ENCODE results near the gene POLR3GL.

Gene POLR3GL

GRCh38 chr1:145986551-145986950, 22.1 kb downstream of the POLR3GL start:
- no peak overlapping the region for H3K4me3 ChIP-seq (ENCODE audit: low read depth, low read length)
- no peak for TF ChIP-seq CTCF (IDR thresholded peaks at IDR 0.05; ENCODE audit: low read depth, low read length)
- H3K36me3 ChIP-seq, result no peaks in the 10 kb centered on the region
- no peaks in the 10 kb centered on the region for H3K27me3 ChIP-seq (ENCODE audit: insufficient read depth, low read depth, severe bottlenecking)
- peak overlapping the region; percentile 46 for H3K27ac ChIP-seq
- H3K9me3 ChIP-seq (ENCODE audit: severe bottlenecking), result no peaks in the 10 kb centered on the region
- no peak for DNase-seq

GRCh38 chr1:145987926-145988325, 23.4 kb downstream of the POLR3GL start:
- H3K27ac ChIP-seq, result no peak overlapping the region
- no peaks in the 10 kb centered on the region for H3K27me3 ChIP-seq (ENCODE audit: insufficient read depth, low read depth, severe bottlenecking)
- no peaks in the 10 kb centered on the region for H3K9me3 ChIP-seq (ENCODE audit: severe bottlenecking)
- TF ChIP-seq CTCF (IDR thresholded peaks at IDR 0.05; ENCODE audit: low read depth, low read length), result no peak
- no peak for DNase-seq
- peaks cover 9% of the 10 kb centered on the region for H3K36me3 ChIP-seq
- no peak overlapping the region for H3K4me3 ChIP-seq (ENCODE audit: low read depth, low read length)

GRCh38 chr1:145988773-145989172, 24.3 kb downstream of the POLR3GL start:
- Histone ChIP-seq H3K27ac (no peak overlapping the region), H3K4me3 (ENCODE audit: low read depth, low read length) (no peak overlapping the region), H3K9me3 (ENCODE audit: severe bottlenecking) (no peaks in the 10 kb centered on the region), H3K27me3 (ENCODE audit: insufficient read depth, low read depth, severe bottlenecking) (no peaks in the 10 kb centered on the region), H3K36me3 (peaks cover 18% of the 10 kb centered on the region)
- no peak for DNase-seq
- TF ChIP-seq CTCF (IDR thresholded peaks at IDR 0.05; ENCODE audit: low read depth, low read length), result no peak

GRCh38 chr1:145990249-145990855, 25.9 kb downstream of the POLR3GL start:
- H3K36me3 ChIP-seq, result peaks cover 32% of the 10 kb centered on the region
- H3K9me3 ChIP-seq (ENCODE audit: severe bottlenecking), result no peaks in the 10 kb centered on the region
- DNase-seq, result no peak
- H3K27ac ChIP-seq, result no peak overlapping the region
- H3K4me3 ChIP-seq (ENCODE audit: low read depth, low read length), result no peak overlapping the region
- H3K27me3 ChIP-seq (ENCODE audit: insufficient read depth, low read depth, severe bottlenecking), result no peaks in the 10 kb centered on the region
- TF ChIP-seq CTCF (IDR thresholded peaks at IDR 0.05; ENCODE audit: low read depth, low read length), result 0 out of 2 replicates have a peak, but pooled peaks have one; percentile 2

GRCh38 chr1:145991735-145992412, 27.4 kb downstream of the POLR3GL start:
- Histone ChIP-seq H3K36me3 (peaks cover 35% of the 10 kb centered on the region), H3K27ac (no peak overlapping the region), H3K4me3 (ENCODE audit: low read depth, low read length) (no peak overlapping the region), H3K9me3 (ENCODE audit: severe bottlenecking) (no peaks in the 10 kb centered on the region), H3K27me3 (ENCODE audit: insufficient read depth, low read depth, severe bottlenecking) (no peaks in the 10 kb centered on the region)
- DNase-seq, result no peak
- TF ChIP-seq CTCF (IDR thresholded peaks at IDR 0.05; ENCODE audit: low read depth, low read length), result no peak
